GM19324 (cell line): ENCODE data around the gene IFNG-AS1.
A peak's percentile ranks its signal among the peaks of the same experiment; 100 is the strongest.

Experiments
- ATAC-seq: cut with Tn5 transposase; IDR thresholded peaks from one replicate; pipeline ENCODE4 v1.9.1; 2021; ENCODE audit warnings: mild to moderate bottlenecking, moderate library complexity; ENCODE audit not compliant: unreplicated experiment, low FRiP score

The IFNG-AS1 gene

GRCh38 chr12:67993143-67993542 is 3.9 kb downstream of the IFNG-AS1 start:
- ATAC-seq: no peak

- ATAC-seq: no peak
These were observed 4.8 kb downstream of the IFNG-AS1 start for GRCh38 chr12:67994046-67994445.

DNA sequence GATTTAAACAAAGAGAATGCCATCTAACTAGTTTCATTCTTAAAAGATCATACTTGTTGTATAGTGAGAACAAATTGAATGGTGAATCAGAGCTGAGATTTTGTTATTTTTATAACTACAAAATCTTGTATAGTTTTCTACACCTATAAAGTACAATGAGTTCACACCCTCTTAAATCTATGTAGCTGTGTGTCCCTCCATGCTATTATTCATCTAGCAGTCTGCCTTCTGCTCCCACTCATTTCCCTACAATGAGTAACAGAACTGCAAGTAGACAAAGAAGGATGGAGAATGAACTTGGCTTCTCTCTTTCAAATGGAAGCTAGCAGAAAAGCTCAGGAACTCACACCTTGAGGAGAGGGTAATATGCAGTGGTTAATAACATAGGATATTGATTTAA is 7.1 kb downstream of the IFNG-AS1 start:
- ATAC-seq: no peak

DNA sequence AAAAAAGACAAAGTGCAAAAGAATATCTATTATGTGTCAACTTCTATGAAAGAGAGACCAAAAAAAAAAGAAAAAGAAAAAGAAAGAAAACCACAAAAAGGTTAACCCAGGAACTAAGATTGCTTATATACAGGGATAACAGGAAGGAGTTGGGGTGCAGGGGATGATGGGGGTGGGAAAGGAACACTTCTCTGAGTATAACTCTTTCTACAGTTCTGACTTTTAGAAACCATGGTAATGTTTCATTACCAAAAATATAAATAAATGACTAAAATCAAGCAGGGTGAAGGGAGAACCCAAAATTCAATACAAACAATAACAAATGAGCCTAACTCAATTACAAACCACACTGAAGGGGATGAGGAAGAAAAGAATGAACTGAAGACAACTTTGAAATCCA is 9.1 kb downstream of the IFNG-AS1 start:
- ATAC-seq: no peak

DNA sequence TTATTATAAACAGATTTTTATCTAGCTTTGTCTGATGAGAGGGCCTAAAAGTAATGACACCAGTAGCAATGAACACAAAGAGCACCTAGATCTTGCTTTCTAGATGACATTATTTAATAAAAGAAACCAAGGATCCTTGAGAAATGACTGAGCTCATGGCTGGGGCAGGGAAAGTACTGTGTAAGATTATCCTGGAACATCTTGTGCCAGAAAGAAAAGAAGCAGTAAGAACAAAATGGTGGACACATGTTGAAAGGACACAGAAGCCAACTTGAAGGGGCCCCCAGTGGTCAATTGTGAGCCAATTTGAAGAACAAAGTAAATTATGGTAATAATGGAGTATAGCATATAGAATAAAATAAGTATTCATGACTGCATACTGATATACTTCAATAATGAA is 10.0 kb downstream of the IFNG-AS1 start:
- no peak for ATAC-seq

GRCh38 chr12:68001486-68002466 is 12.5 kb downstream of the IFNG-AS1 start:
- ATAC-seq: no peak

DNA sequence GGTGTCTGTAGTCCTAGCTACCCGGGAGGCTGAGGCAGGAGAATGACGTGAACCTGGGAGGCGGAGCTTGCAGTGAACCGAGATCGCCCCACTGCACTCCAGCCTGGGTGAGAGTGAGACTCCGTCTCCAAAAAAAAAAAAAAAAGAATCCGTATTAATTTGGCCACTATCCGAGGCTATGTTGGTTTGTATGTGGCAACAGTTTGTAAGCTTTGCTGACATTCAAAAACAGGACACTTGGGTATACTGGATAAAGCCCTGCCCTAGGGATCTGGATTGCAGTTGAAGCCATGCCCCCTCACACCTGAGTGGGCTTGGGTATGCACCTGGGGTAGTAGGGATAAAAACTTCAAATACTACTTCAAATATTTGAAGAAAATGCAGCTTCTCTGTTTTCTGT is 14.5 kb downstream of the IFNG-AS1 start:
- ATAC-seq: no peak

- no peak for ATAC-seq
These were observed 17.8 kb downstream of the IFNG-AS1 start for GRCh38 chr12:68007033-68007432.

GRCh38 chr12:68007466-68007865 is 18.2 kb downstream of the IFNG-AS1 start:
- no peak for ATAC-seq

GRCh38 chr12:68011206-68011881 is 22.1 kb downstream of the IFNG-AS1 start:
- no peak for ATAC-seq

- ATAC-seq: peak; percentile 12
These were observed 22.6 kb downstream of the IFNG-AS1 start for GRCh38 chr12:68011882-68012207.

DNA sequence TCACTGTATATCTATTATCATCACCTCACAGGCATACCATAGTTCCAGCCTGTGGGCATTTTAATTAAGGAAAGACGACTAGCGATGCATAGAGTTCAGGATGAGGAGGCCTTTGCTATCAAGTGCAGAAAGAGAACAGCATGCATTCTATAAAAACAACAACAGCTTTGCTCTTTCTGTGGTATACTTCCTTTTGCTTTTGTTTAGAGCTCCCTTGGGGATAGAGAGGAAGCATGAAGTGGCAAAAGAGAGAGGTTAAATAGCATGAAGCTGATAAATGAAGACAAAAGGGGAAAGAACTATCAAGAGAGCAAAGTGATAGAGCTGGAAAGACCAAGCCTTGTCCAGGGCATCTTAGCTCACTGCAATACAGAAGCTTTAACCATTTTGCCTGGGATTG is 23.5 kb downstream of the IFNG-AS1 start:
- ATAC-seq: peak; percentile 67

DNA sequence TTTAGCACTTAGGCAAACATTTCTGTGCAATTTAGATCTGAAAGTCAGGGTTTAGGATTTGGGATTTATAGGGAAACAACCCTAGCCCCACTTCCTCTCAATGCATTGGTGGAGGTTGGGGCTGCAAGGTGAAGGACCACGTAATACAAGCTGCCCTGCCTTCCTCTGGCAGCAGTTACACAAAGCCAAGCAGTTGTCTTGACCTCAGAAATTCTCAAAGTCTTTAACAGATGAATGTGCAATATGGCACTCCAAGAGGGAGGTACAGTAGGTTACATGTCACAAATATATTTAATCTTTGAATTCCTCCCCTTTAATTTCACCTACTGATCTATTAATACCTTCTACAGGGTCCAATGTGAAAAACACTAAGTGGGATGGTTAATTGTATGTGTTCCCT is 23.9 kb downstream of the IFNG-AS1 start:
- ATAC-seq: no peak

- no peak for ATAC-seq
These were observed 26.9 kb downstream of the IFNG-AS1 start for GRCh38 chr12:68016136-68016535.

- no peak for ATAC-seq
These were observed 29.1 kb downstream of the IFNG-AS1 start for GRCh38 chr12:68018315-68018714.

GRCh38 chr12:68020049-68020448 is 30.8 kb downstream of the IFNG-AS1 start:
- ATAC-seq: no peak

DNA sequence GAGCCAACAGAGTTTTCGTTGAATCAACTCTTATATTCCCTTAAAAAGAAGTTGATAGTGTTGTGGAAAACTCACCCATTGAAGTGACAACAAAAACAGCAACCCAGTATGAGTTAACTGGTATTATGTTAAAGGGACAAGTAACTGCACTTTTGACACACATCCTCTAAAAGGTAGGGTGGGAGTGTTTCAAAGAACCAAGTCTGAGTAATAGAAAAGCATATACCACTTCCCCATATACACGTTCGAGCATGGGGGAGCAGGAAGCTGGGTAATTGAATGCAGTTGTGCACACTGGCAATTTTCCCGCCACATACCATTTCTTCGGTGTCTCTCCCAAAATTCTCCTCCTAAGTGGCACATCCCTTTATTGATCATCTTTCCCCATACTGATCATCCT is 31.5 kb downstream of the IFNG-AS1 start:
- ATAC-seq: no peak

DNA sequence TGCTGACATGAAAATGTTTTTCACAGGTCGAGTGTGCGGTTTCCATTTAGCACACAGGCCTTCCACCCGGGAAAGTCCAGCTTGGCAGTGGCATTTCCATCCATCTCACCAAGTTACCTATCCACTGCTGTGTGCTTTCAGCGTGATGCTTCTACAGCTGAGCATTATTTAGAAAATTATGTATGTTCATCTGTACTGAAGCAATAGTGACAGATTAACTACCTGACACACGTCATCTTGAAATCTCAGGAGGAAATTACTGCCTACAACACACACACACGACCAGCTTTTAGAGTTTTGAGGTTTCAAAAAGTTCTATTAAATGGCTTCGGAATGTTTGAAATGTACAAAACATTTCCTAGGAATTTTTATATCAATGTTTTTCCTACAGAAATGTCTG is 39.4 kb downstream of the IFNG-AS1 start:
- no peak for ATAC-seq

DNA sequence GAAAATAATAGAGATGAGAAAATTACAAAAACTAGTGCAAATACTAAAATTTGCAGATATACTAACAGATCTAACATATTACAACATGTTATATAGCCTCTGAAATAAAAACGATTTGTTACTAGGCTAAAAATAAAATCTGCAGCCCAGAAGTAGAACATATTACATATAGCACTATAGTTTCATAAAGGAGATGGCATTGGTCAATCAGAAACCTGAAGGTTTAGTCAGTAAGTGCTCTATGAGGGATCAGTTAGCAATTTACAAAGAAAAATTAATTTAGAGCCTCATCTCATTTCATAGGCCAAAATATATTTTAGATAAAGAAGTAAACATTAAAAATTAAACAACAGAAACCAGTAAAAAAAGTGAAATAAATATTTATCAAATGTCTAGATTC is 41.0 kb downstream of the IFNG-AS1 start:
- ATAC-seq: no peak

DNA sequence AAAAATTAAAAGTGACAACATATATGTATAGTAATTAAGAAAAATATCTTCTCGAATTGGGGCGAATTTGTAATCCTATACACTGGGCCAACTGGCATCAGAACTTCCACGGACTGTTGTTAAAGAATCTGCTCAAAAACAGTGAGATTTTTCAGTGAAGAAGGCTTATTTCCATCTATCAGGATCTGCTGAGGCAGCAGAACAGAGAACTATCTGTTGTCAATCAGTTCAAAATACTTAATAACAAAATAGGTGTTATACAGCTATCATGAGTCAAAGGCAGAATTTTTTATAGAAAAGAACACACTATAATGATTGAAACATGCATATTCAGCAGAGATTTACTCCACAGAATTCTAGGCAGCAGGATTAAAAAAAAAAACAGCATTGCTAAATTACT is 41.9 kb downstream of the IFNG-AS1 start:
- ATAC-seq: no peak

DNA sequence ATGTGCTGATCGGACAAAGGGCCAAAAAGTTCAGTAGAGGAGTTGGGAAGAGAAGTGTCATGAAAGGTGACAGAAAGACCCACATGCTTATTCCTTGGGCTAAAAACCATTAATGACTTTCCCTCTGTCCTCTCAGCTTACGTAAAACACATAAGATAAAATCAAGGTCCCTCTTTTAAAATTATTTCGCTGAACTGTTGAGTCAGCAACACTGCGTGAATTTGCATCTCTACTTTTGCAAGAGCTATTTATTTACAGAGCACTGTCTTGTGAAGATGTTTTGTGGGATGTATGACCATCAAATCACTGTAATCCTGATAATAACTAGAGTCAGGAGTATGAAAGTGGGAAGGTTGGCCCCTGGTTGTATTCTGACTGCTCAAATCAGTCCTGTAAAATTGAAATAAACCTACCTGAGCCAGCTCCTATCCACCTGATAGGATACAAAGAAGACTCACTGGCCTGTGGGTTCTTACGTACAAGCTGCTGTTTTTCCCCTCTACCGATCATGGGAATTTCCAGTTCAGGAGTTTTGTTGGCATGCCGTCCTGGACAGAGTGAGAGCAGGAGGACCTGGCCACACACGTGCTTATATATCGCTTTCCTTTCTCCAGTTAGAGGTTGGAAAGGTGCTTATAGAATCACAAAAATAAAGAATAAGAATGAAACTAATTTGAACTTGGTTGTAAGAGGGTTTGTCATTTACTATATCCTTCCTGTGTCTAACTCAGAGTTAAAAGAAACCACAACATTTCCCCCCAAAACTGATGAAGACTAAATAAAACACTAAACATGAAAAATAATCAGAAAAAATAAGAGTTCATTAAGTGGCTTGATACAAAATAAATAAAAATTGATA is 42.9 kb downstream of the IFNG-AS1 start:
- no peak for ATAC-seq
